Measurements from ENCODE around the gene CPAMD8. TPM values are rescaled to one million over a fixed set of nuclear protein-coding genes. Genes with fewer than 3 reads are reported as not detected.

The CPAMD8 gene
- 0.11 TPM for polyA plus RNA-seq (2012; ENCODE audit: insufficient read depth, insufficient read length, low read depth)

DNA sequence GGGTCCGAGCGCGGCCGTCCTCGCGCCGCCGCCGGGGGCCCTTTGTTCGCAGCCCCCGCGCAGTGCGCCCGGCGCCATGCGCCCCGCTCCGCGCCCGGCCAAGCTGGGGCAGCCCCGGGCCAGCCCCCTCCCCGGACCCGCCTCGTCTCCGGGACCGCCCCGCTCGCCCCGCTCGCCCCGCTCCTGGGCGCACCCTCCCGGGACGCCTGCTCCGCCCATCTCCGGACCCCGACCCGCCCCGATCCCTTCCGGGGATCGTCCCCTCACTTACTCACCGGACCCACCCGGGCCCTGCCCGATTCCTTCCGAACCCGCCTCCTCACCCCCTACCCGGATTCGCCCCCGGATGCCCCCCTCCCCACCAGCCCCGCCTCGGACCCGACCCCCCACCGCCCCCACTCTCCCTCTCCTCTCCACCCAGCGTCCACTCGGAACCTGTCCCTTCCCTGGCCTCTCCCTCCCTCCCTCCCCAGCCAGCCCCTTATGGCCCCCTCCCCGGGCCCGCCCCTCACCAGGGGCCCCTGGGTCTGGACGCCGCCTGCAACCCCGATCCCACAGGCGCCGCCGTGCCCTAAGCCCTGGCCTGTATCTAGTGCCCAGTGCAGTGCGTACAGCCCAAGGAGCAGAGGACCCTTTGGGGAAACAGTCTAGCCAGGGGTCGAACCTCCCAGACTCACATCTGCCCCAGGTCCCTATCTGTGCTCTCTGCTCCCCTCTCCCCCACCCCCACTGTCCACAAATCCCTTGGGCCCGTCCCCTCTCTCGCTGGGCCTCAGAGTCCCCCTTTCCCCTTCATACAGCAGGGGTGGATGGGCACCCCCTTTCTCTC is at the start of gene CPAMD8:
TSS of gene CPAMD8 (minus strand) at position 105 of the 829 bp plus-strand sequence. CDS start 168 bp downstream, outside the sequence.
- Histone ChIP-seq H3K4me3 (ENCODE audit: low read depth, low read length) (no peak within 1 kb of the TSS), H3K36me3 (no peaks in the 10 kb centered on the region), H3K27me3 (peaks cover 21% of the 10 kb centered on the region), H3K4me1 (no peaks in the 10 kb centered on the region), H3K9me3 (no peaks in the 10 kb centered on the region)
- no peak for DNase-seq
- no peak for TF ChIP-seq CTCF (IDR thresholded peaks at IDR 0.05; ENCODE audit: low read depth, low read length)

DNA sequence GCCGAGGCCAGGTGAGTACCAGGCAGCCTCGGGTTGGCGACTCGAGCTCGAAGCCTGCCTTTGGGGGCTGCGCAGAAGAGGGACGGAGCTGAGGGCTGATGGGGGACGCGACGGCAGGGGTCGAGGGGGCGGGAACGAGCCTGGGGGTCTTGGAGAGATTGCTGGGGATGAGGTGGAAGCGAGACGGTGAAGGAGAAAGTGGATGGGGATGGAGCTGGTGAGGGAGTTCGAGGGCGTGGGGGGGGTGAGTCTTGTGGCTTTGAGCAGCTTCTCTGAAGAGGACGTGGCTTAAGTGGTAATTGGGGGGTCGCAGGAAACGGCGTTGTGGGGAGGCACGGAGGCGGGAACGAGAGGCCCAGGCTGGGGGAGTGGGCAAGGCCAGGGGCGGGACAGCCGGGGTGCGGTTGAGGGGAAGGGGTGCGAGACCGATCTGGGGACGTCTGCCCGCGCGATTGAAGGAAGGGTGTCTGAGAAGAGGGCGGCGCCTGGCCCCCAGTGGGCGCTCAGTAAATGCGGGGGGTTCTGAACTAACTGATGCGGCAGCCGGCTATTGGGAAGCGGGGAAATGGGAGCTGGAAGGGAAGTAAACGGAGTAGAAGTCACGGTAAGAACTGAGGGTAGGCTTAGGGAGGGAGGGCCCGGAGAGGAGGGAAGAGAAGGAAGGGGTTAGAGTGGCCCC is 49.4 kb upstream of the CPAMD8 start:
- TF ChIP-seq CTCF (IDR thresholded peaks at IDR 0.05; ENCODE audit: low read depth, low read length): no peak
- DNase-seq: peak; percentile 29
- H3K4me1 ChIP-seq: no peaks in the 10 kb centered on the region; the same call in 1 of the 2 replicates
- no peaks in the 10 kb centered on the region for H3K27me3 ChIP-seq
- peaks cover 9% of the 10 kb centered on the region; the same call in 1 of the 2 replicates for H3K36me3 ChIP-seq
- no peaks in the 10 kb centered on the region for H3K9me3 ChIP-seq
- H3K4me3 ChIP-seq (ENCODE audit: low read depth, low read length): peak overlapping the region; percentile 71

DNA sequence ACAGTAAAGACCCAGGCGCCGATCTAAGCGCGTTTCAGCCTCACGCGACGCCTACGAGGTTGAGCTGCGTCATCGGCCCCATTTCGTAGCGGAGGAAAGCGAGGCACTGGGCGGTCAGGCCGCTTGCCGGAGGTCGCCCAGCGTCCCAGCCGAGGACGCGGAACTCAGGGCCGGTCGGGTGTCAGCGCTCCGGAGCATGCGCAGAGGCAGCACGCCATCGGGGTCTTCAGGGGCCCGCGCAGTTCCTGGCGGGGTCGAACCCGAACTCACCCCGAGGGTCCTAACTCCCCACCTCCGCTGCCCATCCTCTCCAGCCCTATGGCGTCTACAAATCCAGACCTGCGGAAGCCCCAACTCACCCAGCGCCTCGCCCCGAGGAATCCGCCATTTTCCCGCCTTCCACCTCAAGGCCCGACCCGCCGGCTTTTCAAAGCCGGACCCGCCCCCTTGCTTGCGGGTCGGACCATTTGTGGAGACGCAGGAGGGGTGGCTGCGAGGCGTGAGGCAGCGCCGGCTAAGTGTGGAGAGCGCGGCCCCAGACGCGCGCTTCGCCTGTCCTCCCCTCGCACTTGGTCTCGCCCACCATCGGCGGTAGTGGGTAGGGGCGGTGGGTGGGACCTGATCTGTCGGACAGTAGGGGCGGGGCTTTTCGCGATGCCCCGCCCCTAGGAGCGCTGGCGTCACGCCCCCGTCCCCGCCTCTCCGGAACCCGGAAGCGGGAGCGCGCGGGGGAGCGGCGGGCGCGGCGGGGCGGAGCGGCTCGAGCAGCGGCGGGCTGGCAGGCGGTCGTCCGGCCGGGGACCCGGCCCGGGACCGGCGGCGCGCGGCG is 48.6 kb upstream of the CPAMD8 start, which contains the start of the genes HAUS8 and MYO9B:
TSS of gene HAUS8 (minus strand) at position 418 of the 829 bp plus-strand sequence. CDS start at position 388, 30 bp downstream.
TSS of gene MYO9B (plus strand) at position 743 of the 829 bp plus-strand sequence. CDS start 25,941 bp downstream, outside the sequence.
- H3K27me3 ChIP-seq: no peaks in the 10 kb centered on the region
- H3K9me3 ChIP-seq: no peaks in the 10 kb centered on the region
- peak within 1 kb of the TSS; percentile 83 for H3K4me3 ChIP-seq (ENCODE audit: low read depth, low read length)
- peaks cover 13% of the 10 kb centered on the region; the same call in 1 of the 2 replicates for H3K36me3 ChIP-seq
- no peaks in the 10 kb centered on the region; the same call in 1 of the 2 replicates for H3K4me1 ChIP-seq
- peak; percentile 100 for DNase-seq
- no peak for TF ChIP-seq CTCF (IDR thresholded peaks at IDR 0.05; ENCODE audit: low read depth, low read length)

- no peak for TF ChIP-seq CTCF (IDR thresholded peaks at IDR 0.05; ENCODE audit: low read depth, low read length)
- Histone ChIP-seq H3K36me3 (peaks cover 13% of the 10 kb centered on the region; the same call in 1 of the 2 replicates), H3K9me3 (no peaks in the 10 kb centered on the region), H3K27me3 (no peaks in the 10 kb centered on the region), H3K4me3 (ENCODE audit: low read depth, low read length) (peak overlapping the region; percentile 83), H3K4me1 (no peaks in the 10 kb centered on the region; the same call in 1 of the 2 replicates)
- DNase-seq: no peak
Measured at GRCh38 chr19:17074634-17075034, 48.0 kb upstream of the CPAMD8 start.

GRCh38 chr19:17073869-17074633 is 47.4 kb upstream of the CPAMD8 start:
- no peaks in the 10 kb centered on the region for H3K9me3 ChIP-seq
- no peaks in the 10 kb centered on the region; the same call in 1 of the 2 replicates for H3K4me1 ChIP-seq
- TF ChIP-seq CTCF (IDR thresholded peaks at IDR 0.05; ENCODE audit: low read depth, low read length): no peak
- peak overlapping the region; percentile 83 for H3K4me3 ChIP-seq (ENCODE audit: low read depth, low read length)
- H3K27me3 ChIP-seq: no peaks in the 10 kb centered on the region
- peaks cover 13% of the 10 kb centered on the region; the same call in 1 of the 2 replicates for H3K36me3 ChIP-seq
- DNase-seq: no peak
